MG63 (cell line): Measurements from ENCODE around the gene NPFF. TPM values are rescaled to one million over a fixed set of nuclear protein-coding genes. Genes with fewer than 3 reads are reported as not detected.

Experiments
- DNase-seq: peaks from one replicate; pipeline ENCODE4 v3.0.0-alpha.2; 2020
- H3K27me3 ChIP-seq: fragments of 250-450 bp; sonication (Bioruptor Pico); 2 replicates; pipeline ENCODE4 v1.5.1; 2020; ENCODE audit warnings: mild to moderate bottlenecking, moderate library complexity
- H3K36me3 ChIP-seq: fragments of 250-450 bp; sonication (Bioruptor Pico); 2 replicates; pipeline ENCODE4 v1.5.1; 2020; ENCODE audit warnings: mild to moderate bottlenecking, moderate library complexity
- H3K4me3 ChIP-seq: fragments of 250-450 bp; sonication (Bioruptor Pico); 2 replicates; pipeline ENCODE4 v1.5.1; 2020; ENCODE audit warnings: mild to moderate bottlenecking, moderate library complexity
- H3K9me3 ChIP-seq: fragments of 250-450 bp; sonication (Bioruptor Pico); 2 replicates; pipeline ENCODE4 v1.5.1; 2020; ENCODE audit warnings: mild to moderate bottlenecking, moderate library complexity
- total RNA-seq: library from RNA; depleted of rRNA; stranded (reverse); fragments of >200 nt; shearing (Covaris generic); gene quantifications from 2 replicates; pipeline ENCODE4 v1.2.3, GENCODE V29; 2014; ENCODE audit warnings: low replicate concordance

NPFF gene
- total RNA-seq, 1 experiment from 2014 or later = not detected

DNA sequence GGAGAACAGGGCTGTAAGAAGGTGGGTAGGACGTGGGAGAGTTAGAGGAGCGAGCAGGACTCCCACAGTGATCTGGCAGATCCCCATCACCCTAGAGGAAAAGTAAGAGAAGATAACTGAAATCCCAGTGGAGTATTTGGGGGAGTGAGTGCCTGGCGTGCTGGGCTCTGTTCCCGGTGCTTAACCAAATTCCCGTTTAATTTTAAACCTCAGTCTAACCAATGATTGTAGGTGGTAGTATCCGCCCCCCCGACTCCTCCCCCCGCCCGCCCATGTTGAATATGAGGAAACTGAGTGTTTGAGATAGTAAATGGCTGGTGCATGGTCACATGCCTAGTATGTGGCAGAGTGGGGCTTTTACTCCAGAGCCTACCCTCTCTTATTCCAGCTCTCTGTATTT is 5.0 kb downstream of the NPFF start:
- Histone ChIP-seq H3K36me3 (peaks cover 44% of the 10 kb centered on the region), H3K27me3 (no peaks in the 10 kb centered on the region), H3K9me3 (no peaks in the 10 kb centered on the region), H3K4me3 (peak overlapping the region; percentile 77)
- peak; percentile 74 for DNase-seq

DNA sequence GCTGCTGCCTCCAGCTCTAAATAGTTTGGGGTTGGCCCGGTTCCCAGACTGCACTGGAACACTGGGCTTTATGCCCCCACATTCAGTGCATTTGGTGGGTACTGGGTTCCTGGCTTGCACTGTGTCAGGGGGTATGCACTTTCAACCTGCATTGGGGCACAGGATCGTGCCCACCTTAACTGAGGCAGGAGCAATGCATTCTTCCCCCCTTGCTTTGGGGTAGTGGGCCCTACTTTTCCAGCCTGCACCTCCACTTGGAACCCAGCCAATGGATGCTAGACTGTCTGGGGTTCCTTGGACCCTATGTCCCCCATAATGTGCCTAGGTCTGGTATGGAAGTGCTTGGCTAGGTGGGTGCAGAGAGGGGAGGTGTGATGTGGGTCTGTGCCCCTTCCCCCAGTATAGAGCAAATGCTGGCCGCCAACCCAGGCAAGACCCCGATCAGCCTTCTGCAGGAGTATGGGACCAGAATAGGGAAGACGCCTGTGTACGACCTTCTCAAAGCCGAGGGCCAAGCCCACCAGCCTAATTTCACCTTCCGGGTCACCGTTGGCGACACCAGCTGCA is 5.6 kb downstream of the NPFF start:
- H3K9me3 ChIP-seq = no peaks in the 10 kb centered on the region
- DNase-seq = no peak
- H3K36me3 ChIP-seq = peaks cover 38% of the 10 kb centered on the region
- peak overlapping the region; percentile 77 for H3K4me3 ChIP-seq
- H3K27me3 ChIP-seq = no peaks in the 10 kb centered on the region

- peaks cover 31% of the 10 kb centered on the region for H3K36me3 ChIP-seq
Observed at GRCh38 chr12:53500776-53501614, 6.3 kb downstream of the NPFF start, which contains the start of gene TARBP2. Gene TARBP2 (plus strand): TSS chr12:53501283. CDS start chr12:53501409, 126 bp downstream.

DNA sequence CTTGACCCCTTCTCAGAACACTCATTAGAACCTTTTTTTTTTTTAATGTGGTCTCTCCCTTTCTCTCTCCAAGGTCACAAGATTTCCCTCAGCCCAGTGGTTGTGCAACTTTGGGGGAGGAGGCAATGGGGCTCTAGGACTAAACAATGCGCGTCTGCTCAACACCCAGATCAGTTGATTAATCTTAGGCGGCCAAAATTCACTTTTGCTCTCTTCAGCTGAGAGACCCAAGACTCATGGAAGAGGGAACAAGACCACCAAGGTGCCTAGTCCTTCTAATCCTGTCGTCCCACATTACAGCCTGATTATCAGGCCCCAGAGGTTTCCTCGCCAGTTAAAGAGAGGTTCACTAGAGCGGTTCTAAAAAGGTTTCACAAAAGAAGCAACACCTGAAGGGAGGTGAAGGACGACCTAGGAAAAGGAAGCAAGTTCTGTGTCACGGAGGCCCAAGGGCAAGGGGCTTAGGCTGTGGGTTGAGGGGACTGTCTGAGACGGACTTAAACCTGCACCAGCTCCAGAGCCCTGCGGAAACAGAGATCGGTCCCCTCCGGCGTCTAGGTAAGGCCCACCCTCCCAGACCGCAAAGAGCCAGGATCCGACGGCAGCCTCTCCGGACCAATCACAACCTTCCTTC is 7.0 kb downstream of the NPFF start:
- H3K27me3 ChIP-seq = no peaks in the 10 kb centered on the region
- no peaks in the 10 kb centered on the region for H3K9me3 ChIP-seq
- peaks cover 24% of the 10 kb centered on the region for H3K36me3 ChIP-seq
- DNase-seq = no peak
- H3K4me3 ChIP-seq = peak overlapping the region; percentile 77

More at GRCh38 chr12:53500776-53501614, 6.3 kb downstream of the NPFF start, which contains the start of gene TARBP2:
- Histone ChIP-seq H3K9me3 (no peaks in the 10 kb centered on the region), H3K27me3 (no peaks in the 10 kb centered on the region), H3K4me3 (peak within 1 kb of the TSS; percentile 77)
- peak; percentile 98 for DNase-seq

DNA sequence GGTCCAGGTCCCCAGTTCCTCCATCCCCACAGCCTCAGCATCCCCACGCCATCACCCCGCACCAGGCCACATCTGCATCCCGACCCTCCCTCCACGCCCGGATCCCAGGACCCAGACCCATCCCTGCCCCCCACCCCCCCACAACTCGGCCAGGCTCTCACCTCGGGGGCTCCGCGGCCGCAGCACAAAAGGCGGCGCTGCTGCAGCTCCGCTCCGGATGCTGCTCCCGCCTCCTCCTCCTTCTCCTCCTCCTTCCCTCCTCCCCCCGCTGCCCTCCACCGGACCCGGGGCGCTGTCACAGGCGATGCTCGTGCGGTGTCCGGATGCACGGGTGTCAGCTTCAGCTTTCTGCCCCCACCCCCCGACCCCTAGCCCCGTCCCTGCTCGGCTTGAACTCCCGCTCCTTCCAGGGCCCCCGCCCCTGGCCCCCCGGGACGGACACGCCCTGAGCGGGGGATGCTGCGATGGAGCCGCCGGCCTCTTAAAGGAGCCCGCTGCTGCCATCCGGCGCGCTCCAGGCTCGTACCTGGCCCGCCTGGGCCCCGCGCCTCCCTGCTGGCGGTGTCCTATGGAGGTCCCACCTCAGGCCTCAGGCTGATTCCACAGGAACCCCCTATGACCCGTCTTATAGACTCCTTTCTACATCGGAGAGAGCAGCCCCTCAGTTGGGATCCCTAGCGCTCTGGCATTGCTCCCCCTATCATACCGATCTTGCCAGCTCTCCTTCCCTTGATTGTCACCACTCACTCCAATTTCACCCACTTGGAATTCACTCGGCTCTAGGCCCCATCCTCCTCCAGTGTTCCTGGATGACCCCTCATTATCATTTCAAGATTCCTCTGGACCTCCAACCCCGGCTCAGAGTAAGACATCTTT is 7.8 kb downstream of the NPFF start, which contains the start of gene MAP3K12:
TSS of gene MAP3K12 (minus strand) at position 193 of the 876 bp plus-strand sequence. CDS start 12,067 bp downstream, outside the sequence.
- Histone ChIP-seq H3K27me3 (no peaks in the 10 kb centered on the region), H3K36me3 (peaks cover 16% of the 10 kb centered on the region; the same call in 1 of the 2 replicates), H3K4me3 (peak within 1 kb of the TSS; percentile 77), H3K9me3 (no peaks in the 10 kb centered on the region)
- DNase-seq = peak; percentile 74

DNA sequence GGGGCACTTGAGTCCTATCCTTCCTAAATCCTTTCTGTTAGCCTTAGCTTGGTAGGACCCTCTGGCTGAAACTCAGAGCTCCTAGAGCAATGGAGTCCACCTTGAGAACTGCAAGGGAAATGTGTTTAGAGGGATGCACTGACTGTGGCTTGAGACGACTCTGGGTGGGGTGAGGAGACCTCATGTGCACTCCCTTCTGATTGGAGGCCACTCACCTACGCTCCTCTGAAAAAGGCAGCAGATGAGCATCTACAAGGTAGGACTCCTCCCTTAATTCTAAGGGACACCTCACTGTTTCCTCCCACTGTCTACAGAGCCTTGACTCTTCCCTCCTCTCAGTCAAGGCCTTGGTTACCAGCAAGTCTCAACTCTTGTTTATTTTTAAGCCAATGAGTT is 9.1 kb downstream of the NPFF start:
- Histone ChIP-seq H3K27me3 (no peaks in the 10 kb centered on the region), H3K36me3 (peaks cover 3% of the 10 kb centered on the region; the same call in 1 of the 2 replicates), H3K4me3 (peak overlapping the region; percentile 77), H3K9me3 (no peaks in the 10 kb centered on the region)
- DNase-seq = no peak

DNA sequence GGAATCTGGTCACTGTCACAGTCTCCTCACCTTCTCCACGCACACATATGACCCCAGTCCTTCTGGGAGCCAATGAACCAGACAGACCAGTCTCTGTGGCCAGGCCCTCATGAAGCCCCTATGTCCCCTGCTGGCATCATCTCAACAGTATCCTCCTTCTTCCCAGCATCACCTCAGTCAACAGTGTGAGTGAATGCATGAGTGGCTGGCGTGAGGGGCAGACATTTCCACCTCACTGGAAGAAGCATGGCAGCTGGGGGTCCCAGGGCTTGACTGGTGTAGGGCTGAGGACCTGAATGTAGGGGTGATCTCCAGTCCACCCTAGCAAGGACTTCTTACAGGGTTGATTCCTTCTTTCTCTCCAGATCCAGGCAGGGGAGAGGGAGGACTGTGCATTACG is 9.8 kb downstream of the NPFF start:
- Histone ChIP-seq H3K4me3 (no peak overlapping the region), H3K27me3 (no peaks in the 10 kb centered on the region), H3K36me3 (no peaks in the 10 kb centered on the region), H3K9me3 (no peaks in the 10 kb centered on the region)
- no peak for DNase-seq

DNA sequence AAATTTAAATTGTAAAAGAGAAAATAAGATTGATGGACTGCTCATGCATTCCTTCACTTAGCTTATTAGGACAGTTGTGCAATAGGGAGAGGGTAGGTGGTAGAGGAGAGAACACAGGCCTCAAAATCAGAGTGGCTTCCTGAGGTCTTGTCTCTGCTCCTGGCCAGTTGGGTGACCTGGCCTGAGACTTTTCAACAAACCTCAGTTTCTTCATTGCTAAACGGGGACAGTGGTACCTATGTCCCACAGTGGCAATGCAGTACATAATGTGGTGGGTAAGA is 10.6 kb downstream of the NPFF start:
- no peaks in the 10 kb centered on the region for H3K9me3 ChIP-seq
- H3K36me3 ChIP-seq = no peaks in the 10 kb centered on the region
- H3K4me3 ChIP-seq = no peak overlapping the region; the same call in 1 of the 2 replicates
- DNase-seq = no peak
- H3K27me3 ChIP-seq = no peaks in the 10 kb centered on the region

DNA sequence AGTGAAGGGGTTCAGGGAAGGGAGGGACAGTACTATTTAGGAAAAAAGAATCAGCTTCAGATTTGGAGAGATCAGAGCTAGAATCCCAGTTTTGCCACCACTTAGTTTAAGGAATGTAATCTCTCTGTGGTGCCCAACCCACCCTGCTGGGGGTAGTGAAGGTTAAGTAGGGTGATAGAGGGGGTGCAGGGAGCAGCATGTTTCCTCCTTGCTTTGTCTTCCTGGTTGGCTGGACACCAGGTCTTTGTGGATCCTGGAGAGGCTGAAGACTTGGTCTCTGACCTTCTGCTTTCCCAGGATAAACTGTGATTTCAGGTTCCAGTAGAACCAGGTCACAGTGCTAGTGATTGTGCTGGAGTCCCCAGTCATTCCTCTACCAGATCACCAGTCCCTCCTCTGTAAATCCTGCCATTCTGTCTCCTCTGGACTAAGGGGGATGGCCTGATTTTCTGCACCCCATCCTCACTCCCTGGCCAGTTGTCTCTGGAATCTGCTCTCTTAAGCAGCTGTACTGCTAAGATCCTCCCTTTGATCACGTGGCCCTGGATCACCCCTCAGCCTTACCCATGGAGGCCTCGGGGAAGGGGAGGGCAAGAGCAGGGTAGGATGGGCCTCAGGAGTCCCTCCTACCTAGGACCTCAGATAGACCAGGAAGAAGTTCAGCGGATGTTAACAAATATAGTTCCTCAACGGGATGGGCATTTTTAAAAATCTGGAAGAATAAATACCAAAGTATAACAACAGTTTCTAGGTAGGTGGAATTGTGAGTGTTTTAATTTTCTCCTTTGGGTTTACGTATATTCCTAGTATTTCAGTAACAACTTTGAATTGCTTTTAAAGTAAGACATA is 11.2 kb downstream of the NPFF start:
- Histone ChIP-seq H3K9me3 (no peaks in the 10 kb centered on the region), H3K27me3 (no peaks in the 10 kb centered on the region), H3K4me3 (no peak overlapping the region; the same call in 1 of the 2 replicates), H3K36me3 (no peaks in the 10 kb centered on the region)
- peak; percentile 62 for DNase-seq

DNA sequence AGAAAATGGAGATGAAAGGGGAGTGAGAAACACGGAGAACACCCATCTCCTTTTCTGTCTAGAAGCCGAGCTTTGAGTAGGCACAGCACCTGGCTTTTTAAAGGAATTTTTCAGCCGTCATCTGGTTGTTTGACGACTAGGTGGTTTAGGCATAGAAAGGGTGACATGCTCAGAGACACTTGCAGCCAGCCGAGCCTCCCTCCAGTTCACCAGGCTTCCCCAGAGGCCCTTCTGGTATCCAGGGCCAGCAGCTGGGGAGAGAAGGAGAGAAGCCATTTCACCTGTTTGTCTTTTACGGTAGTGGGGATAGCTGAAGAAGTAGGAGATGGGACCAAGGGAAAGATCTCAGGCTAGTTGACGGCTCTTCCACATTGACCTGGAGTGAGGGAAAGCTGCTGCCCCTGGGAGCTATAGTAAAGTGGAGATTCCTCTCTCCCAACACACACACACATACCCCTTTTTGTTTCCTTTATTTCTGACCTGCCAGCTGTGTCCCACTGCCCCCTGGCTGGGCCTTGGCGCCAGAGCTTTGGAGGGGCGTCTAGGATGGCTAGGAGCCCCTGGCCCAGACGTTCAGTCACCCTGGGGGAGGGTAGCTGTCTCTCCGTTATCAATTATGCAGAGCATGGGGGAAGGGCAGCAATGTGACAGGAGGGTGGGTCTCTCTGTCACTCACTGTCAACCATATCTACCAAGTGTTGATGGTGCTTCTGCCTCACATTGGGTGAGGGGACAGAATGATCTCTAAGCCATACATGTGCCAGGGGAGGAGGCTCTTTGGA is 13.5 kb downstream of the NPFF start:
- Histone ChIP-seq H3K4me3 (peak overlapping the region; percentile 53), H3K27me3 (no peaks in the 10 kb centered on the region), H3K36me3 (no peaks in the 10 kb centered on the region), H3K9me3 (no peaks in the 10 kb centered on the region)
- DNase-seq = no peak

- Histone ChIP-seq H3K27me3 (no peaks in the 10 kb centered on the region), H3K36me3 (no peaks in the 10 kb centered on the region), H3K4me3 (peak overlapping the region; percentile 53), H3K9me3 (no peaks in the 10 kb centered on the region)
- DNase-seq = peak; percentile 90
Observed at GRCh38 chr12:53492830-53493609, 14.3 kb downstream of the NPFF start.

DNA sequence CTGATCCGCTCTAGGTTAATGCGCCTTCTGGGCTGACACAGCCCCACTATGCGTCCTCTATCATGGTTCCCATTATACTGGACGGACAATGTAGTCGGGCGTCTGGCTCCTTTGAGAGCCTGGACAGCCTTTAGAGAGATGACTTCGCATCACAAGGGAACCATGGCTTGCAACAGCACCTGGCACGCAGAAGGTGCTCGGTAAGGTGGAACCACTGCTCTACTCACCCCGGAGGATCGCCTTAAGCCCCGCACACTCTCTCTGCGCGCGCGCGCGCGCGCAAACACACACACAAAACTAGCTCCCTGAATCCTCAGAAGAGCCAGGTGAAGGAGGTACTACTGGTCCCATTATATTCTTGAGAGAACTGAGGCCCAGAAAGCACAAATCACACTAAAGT is 15.1 kb downstream of the NPFF start:
- H3K9me3 ChIP-seq = no peaks in the 10 kb centered on the region
- peak overlapping the region; percentile 53 for H3K4me3 ChIP-seq
- no peaks in the 10 kb centered on the region for H3K27me3 ChIP-seq
- DNase-seq = no peak
- no peaks in the 10 kb centered on the region for H3K36me3 ChIP-seq

DNA sequence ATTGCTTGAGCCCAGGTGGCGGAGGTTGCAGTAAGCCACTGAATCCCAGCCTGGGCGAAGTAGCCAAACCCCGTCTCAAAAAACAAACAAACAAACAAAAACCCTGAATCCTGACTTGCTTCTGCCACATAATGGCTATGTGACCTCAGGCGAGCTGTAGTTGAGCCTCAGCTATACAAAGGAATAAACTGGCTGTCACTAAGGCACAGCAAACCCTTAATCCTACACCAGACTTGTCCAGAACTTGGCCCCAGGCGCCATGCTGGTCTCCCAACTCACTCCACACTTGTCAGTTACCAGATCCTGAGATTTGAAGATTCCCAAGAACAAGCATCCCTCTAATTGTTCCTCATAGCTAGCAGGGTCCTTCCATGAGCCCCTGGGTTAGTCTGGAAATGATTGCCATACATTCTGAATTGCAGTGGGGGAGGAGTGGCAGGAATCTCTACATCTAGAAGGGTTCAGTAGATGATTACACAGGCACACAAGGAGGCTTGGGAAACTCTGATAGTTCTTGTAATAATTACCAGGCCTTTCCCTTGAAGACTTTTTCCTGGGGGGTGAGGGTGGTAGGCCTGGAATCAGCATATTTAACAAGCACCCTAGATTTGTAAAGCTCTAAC is 17.9 kb downstream of the NPFF start:
- no peak overlapping the region for H3K4me3 ChIP-seq
- no peak for DNase-seq
- no peaks in the 10 kb centered on the region for H3K9me3 ChIP-seq
- H3K27me3 ChIP-seq = no peaks in the 10 kb centered on the region
- H3K36me3 ChIP-seq = peaks cover 7% of the 10 kb centered on the region
